Stimulated activated naive CD8-positive, alpha-beta T cell treated with anti-CD3 and anti-CD28 coated beads, Interleukin-15, Interleukin-2, amounts not matched to agents 100 ng/mL and 50 ng/mL, for 24 hours (primary cell): ENCODE results near the gene ELSPBP1.

Experiments used
- H3K27ac Mint-ChIP-seq: one replicate; pipeline ENCODE4 v1.8.0; 2021; ENCODE audit warnings: mild to moderate bottlenecking, mixed read lengths
- H3K27me3 Mint-ChIP-seq: one replicate; pipeline ENCODE4 v1.8.0; 2021; ENCODE audit warnings: mixed read lengths
- H3K36me3 Mint-ChIP-seq: one replicate; pipeline ENCODE4 v1.8.0; 2021; ENCODE audit warnings: low read depth, mixed read lengths
- H3K4me1 Mint-ChIP-seq: one replicate; pipeline ENCODE4 v1.8.0; 2021; ENCODE audit warnings: low read depth, mixed read lengths
- H3K4me3 Mint-ChIP-seq: one replicate; pipeline ENCODE4 v1.8.0; 2021; ENCODE audit warnings: mild to moderate bottlenecking, mixed read lengths
- H3K9me3 Mint-ChIP-seq: one replicate; pipeline ENCODE4 v1.8.0; 2021; ENCODE audit warnings: mixed read lengths

The ELSPBP1 gene

GRCh38 chr19:48023518-48023917 lies 29.1 kb downstream of the ELSPBP1 start:
- Mint-ChIP-seq H3K27me3 (peaks cover 24% of the 10 kb centered on the region), H3K27ac (no peak overlapping the region), H3K4me3 (no peak overlapping the region), H3K4me1 (no peaks in the 10 kb centered on the region), H3K36me3 (no peaks in the 10 kb centered on the region), H3K9me3 (no peaks in the 10 kb centered on the region)

GRCh38 chr19:48025480-48025879 lies 31.0 kb downstream of the ELSPBP1 start:
- peaks cover 24% of the 10 kb centered on the region for H3K27me3 Mint-ChIP-seq
- H3K4me3 Mint-ChIP-seq: no peak overlapping the region
- H3K4me1 Mint-ChIP-seq: no peaks in the 10 kb centered on the region
- no peaks in the 10 kb centered on the region for H3K36me3 Mint-ChIP-seq
- no peak overlapping the region for H3K27ac Mint-ChIP-seq
- no peaks in the 10 kb centered on the region for H3K9me3 Mint-ChIP-seq

GRCh38 chr19:48029431-48029830 lies 35.0 kb downstream of the ELSPBP1 start:
- no peak overlapping the region for H3K27ac Mint-ChIP-seq
- no peaks in the 10 kb centered on the region for H3K4me1 Mint-ChIP-seq
- H3K27me3 Mint-ChIP-seq: peaks cover 18% of the 10 kb centered on the region
- H3K9me3 Mint-ChIP-seq: no peaks in the 10 kb centered on the region
- no peaks in the 10 kb centered on the region for H3K36me3 Mint-ChIP-seq
- no peak overlapping the region for H3K4me3 Mint-ChIP-seq

GRCh38 chr19:48030073-48030472 lies 35.6 kb downstream of the ELSPBP1 start:
- Mint-ChIP-seq H3K4me3 (no peak overlapping the region), H3K36me3 (no peaks in the 10 kb centered on the region), H3K9me3 (no peaks in the 10 kb centered on the region), H3K4me1 (no peaks in the 10 kb centered on the region), H3K27ac (no peak overlapping the region), H3K27me3 (peaks cover 19% of the 10 kb centered on the region)

GRCh38 chr19:48033604-48034003 lies 39.2 kb downstream of the ELSPBP1 start:
- Mint-ChIP-seq H3K4me1 (no peaks in the 10 kb centered on the region), H3K27ac (no peak overlapping the region), H3K4me3 (no peak overlapping the region), H3K36me3 (peaks cover 4% of the 10 kb centered on the region), H3K27me3 (peaks cover 15% of the 10 kb centered on the region), H3K9me3 (peaks cover 11% of the 10 kb centered on the region)

GRCh38 chr19:48036765-48037164 lies 42.3 kb downstream of the ELSPBP1 start:
- peaks cover 11% of the 10 kb centered on the region for H3K9me3 Mint-ChIP-seq
- peaks cover 4% of the 10 kb centered on the region for H3K36me3 Mint-ChIP-seq
- H3K4me1 Mint-ChIP-seq: no peaks in the 10 kb centered on the region
- peaks cover 41% of the 10 kb centered on the region for H3K27me3 Mint-ChIP-seq
- no peak overlapping the region for H3K4me3 Mint-ChIP-seq
- H3K27ac Mint-ChIP-seq: no peak overlapping the region

GRCh38 chr19:48041877-48042580 lies 47.6 kb downstream of the ELSPBP1 start:
- no peak overlapping the region for H3K27ac Mint-ChIP-seq
- H3K9me3 Mint-ChIP-seq: peaks cover under 1% of the 10 kb centered on the region
- H3K4me3 Mint-ChIP-seq: no peak overlapping the region
- peaks cover 43% of the 10 kb centered on the region for H3K27me3 Mint-ChIP-seq
- H3K4me1 Mint-ChIP-seq: no peaks in the 10 kb centered on the region
- H3K36me3 Mint-ChIP-seq: peaks cover 1% of the 10 kb centered on the region

- Mint-ChIP-seq H3K4me3 (no peak within 1 kb of the TSS), H3K9me3 (no peaks in the 10 kb centered on the region), H3K36me3 (no peaks in the 10 kb centered on the region), H3K27me3 (peaks cover 41% of the 10 kb centered on the region), H3K27ac (no peak within 1 kb of the TSS), H3K4me1 (no peaks in the 10 kb centered on the region)
Observed at GRCh38 chr19:48043675-48044258, 49.3 kb downstream of the ELSPBP1 start, which contains the start of gene CABP5. TSS of gene CABP5 (minus strand) at chr19:48044079. CDS start at chr19:48043922, 157 bp downstream.

GRCh38 chr19:48044561-48044960 lies 50.1 kb downstream of the ELSPBP1 start:
- Mint-ChIP-seq H3K27me3 (peaks cover 34% of the 10 kb centered on the region), H3K36me3 (no peaks in the 10 kb centered on the region), H3K9me3 (no peaks in the 10 kb centered on the region), H3K4me3 (no peak overlapping the region), H3K27ac (no peak overlapping the region), H3K4me1 (no peaks in the 10 kb centered on the region)

GRCh38 chr19:48051335-48052033 lies 57.1 kb downstream of the ELSPBP1 start:
- Mint-ChIP-seq H3K27ac (no peak overlapping the region), H3K36me3 (no peaks in the 10 kb centered on the region), H3K4me1 (no peaks in the 10 kb centered on the region), H3K9me3 (no peaks in the 10 kb centered on the region), H3K27me3 (no peaks in the 10 kb centered on the region), H3K4me3 (no peak overlapping the region)

GRCh38 chr19:48053076-48053475 lies 58.6 kb downstream of the ELSPBP1 start:
- Mint-ChIP-seq H3K27ac (no peak overlapping the region), H3K4me3 (no peak overlapping the region), H3K36me3 (no peaks in the 10 kb centered on the region), H3K4me1 (no peaks in the 10 kb centered on the region), H3K27me3 (peaks cover 5% of the 10 kb centered on the region), H3K9me3 (no peaks in the 10 kb centered on the region)

- Mint-ChIP-seq H3K27me3 (peaks cover 5% of the 10 kb centered on the region), H3K4me3 (no peak overlapping the region), H3K4me1 (no peaks in the 10 kb centered on the region), H3K27ac (no peak overlapping the region), H3K9me3 (no peaks in the 10 kb centered on the region), H3K36me3 (no peaks in the 10 kb centered on the region)
Observed at GRCh38 chr19:48053856-48054255, 59.4 kb downstream of the ELSPBP1 start.

- Mint-ChIP-seq H3K4me3 (no peak overlapping the region), H3K4me1 (no peaks in the 10 kb centered on the region), H3K27ac (no peak overlapping the region), H3K36me3 (no peaks in the 10 kb centered on the region), H3K9me3 (no peaks in the 10 kb centered on the region), H3K27me3 (peaks cover 17% of the 10 kb centered on the region)
Observed at GRCh38 chr19:48059331-48059730, 64.9 kb downstream of the ELSPBP1 start.

GRCh38 chr19:48060381-48060780 lies 65.9 kb downstream of the ELSPBP1 start:
- no peaks in the 10 kb centered on the region for H3K36me3 Mint-ChIP-seq
- no peak overlapping the region for H3K27ac Mint-ChIP-seq
- H3K4me3 Mint-ChIP-seq: no peak overlapping the region
- no peaks in the 10 kb centered on the region for H3K4me1 Mint-ChIP-seq
- no peaks in the 10 kb centered on the region for H3K9me3 Mint-ChIP-seq
- peaks cover 17% of the 10 kb centered on the region for H3K27me3 Mint-ChIP-seq
